ENCODE measurements around the gene CNTNAP1. TPM values are rescaled to one million over a fixed set of nuclear protein-coding genes. Genes with fewer than 3 reads are reported as not detected.

The CNTNAP1 gene
- 1 to 10 TPM; 4.4 to 4.5 TPM for total RNA-seq
- polyA plus RNA-seq (2013, experiment 1 of 2): 5.4 TPM
- 7.1 TPM for polyA plus RNA-seq (2013, experiment 2 of 2)
- 0.20 to 20.0 (median 2.2) reads per million in 172 experiments for total RNA-seq

DNA sequence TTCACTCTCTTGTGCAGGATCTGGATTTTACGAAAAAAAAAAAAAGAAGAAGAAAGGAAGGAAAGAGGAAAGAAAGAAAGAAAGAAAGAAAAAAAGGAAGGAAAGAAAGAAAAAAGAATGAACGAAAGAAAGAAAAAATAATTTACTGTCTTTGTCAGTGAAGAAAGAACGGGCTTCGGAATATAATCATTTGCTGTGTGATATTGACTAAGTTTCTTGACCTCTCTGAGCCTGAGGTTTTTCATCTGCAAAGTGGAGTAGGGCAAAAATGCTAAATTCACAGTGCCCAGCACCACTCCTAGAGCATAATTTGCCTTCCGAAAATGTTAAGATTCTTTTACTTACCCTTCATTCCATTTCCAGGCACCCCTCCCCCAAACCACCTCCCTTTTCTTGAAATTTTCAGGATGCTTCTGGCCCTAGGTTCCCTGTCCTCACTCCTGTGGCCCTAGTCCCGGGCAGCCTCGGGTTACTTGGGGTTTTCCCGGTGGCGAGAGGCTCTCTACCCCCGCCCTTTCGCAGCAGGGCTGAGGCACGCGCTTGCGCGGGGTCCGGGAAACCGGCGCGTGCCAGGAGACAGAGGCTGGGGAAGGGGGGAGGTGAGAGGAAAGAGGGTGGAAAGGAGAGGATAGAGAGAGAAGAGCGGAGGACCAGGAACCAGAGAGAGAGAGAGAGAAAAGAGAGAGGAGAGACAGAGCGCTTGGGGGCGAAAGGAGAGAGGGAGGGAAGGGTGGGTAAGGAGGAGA lies at the start of gene CNTNAP1:
CNTNAP1 (plus strand) TSS at position 556 of the 746 bp plus-strand sequence. CDS start 299 bp downstream, outside the sequence.
- Mint-ChIP-seq H3K9me3 (no peaks in the 10 kb centered on the region), H3K27me3 (peaks cover 56% of the 10 kb centered on the region), H3K36me3 (ENCODE audit: low read depth) (no peaks in the 10 kb centered on the region), H3K4me3 (peak within 1 kb of the TSS; percentile 78), H3K27ac (peak within 1 kb of the TSS; percentile 24), H3K4me1 (ENCODE audit: low read depth) (peaks cover 60% of the 10 kb centered on the region)
- CTCF ChIA-PET: interaction anchor here (1.0 to 2.0 kb wide), 2 partner anchors 8 to 104 kb away, joined by 3 to 10 read pairs; partner anchors contain the start of gene PSMC3IP
- ATAC-seq (ENCODE audit: poor library complexity): no peak
- H3K4me1 ChIP-seq (ENCODE audit: insufficient read depth, low read length): peaks cover 62% of the 10 kb centered on the region
- POLR2A ChIA-PET: interaction anchor here (0.8 to 1.3 kb wide), 2 partner anchors 26 to 73 kb away, joined by 3 to 5 read pairs; partner anchors contain the start of genes RETREG3 and TUBG1
- intact Hi-C loops (cut with DNase I, micrococcal nuclease): loop anchor here in 1 of 2 experiments (5.0 kb wide), 1 partner anchor 60 kb away; no protein-coding TSS in a partner anchor
- H3K27ac ChIP-seq (ENCODE audit: low read depth in 1 of 2, low read length in 2 of 2): no peak within 1 kb of the TSS
- peak within 1 kb of the TSS; percentile 47 for H3K4me3 ChIP-seq (ENCODE audit: low read length)
- H3K36me3 ChIP-seq (ENCODE audit: insufficient read depth, low read length): no peaks in the 10 kb centered on the region
- H3K9me3 ChIP-seq (ENCODE audit: control insufficient read depth in 1 of 2, insufficient read depth in 1 of 2, low read length in 2 of 2): peaks cover 0 to 6% of the 10 kb centered on the region in 2 experiments
- peak in 2 of 14 experiments; percentile 55 to 60 for DNase-seq
- H3K27me3 ChIP-seq (ENCODE audit: control insufficient read depth in 1 of 2, insufficient read depth in 2 of 2, low read length in 2 of 2): peaks cover 31% of the 10 kb centered on the region in 2 experiments
- no peak for TF ChIP-seq CTCF (IDR thresholded peaks at IDR 0.05)

GRCh38 chr17:42632949-42633444 lies 49.3 kb upstream of the CNTNAP1 start:
- Mint-ChIP-seq H3K27me3 (no peaks in the 10 kb centered on the region), H3K4me1 (ENCODE audit: low read depth) (no peaks in the 10 kb centered on the region), H3K4me3 (no peak overlapping the region), H3K9me3 (no peaks in the 10 kb centered on the region), H3K27ac (no peak overlapping the region), H3K36me3 (ENCODE audit: low read depth) (no peaks in the 10 kb centered on the region)
- Histone ChIP-seq H3K4me1 (ENCODE audit: insufficient read depth, low read length) (no peaks in the 10 kb centered on the region), H3K27me3 (ENCODE audit: control insufficient read depth in 1 of 2, insufficient read depth in 2 of 2, low read length in 2 of 2) (no peaks in the 10 kb centered on the region), H3K9me3 (ENCODE audit: control insufficient read depth in 1 of 2, insufficient read depth in 1 of 2, low read length in 2 of 2) (no peaks in the 10 kb centered on the region), H3K36me3 (ENCODE audit: insufficient read depth, low read length) (no peaks in the 10 kb centered on the region), H3K4me3 (ENCODE audit: low read length) (no peak overlapping the region), H3K27ac (ENCODE audit: low read depth in 1 of 2, low read length in 2 of 2) (no peak overlapping the region)
- DNase-seq: no peak
- intact Hi-C loops (cut with DNase I, micrococcal nuclease): no loop called here
- ChIA-PET CTCF (no interaction called here), POLR2A (interaction anchor here (0.6 kb wide), 1 partner anchor 145 kb away, joined by 3 read pairs; no protein-coding TSS in a partner anchor)
- TF ChIP-seq CTCF (IDR thresholded peaks at IDR 0.05): no peak
- no peak for ATAC-seq (ENCODE audit: poor library complexity)

GRCh38 chr17:42639525-42640113 lies 42.7 kb upstream of the CNTNAP1 start:
- intact Hi-C loops (cut with DNase I, micrococcal nuclease): no loop called here
- no peak for ATAC-seq (ENCODE audit: poor library complexity)
- POLR2A ChIA-PET: no interaction called here
- no peak overlapping the region for H3K27ac Mint-ChIP-seq
- no peaks in the 10 kb centered on the region for H3K4me1 Mint-ChIP-seq (ENCODE audit: low read depth)
- no peak overlapping the region for H3K4me3 Mint-ChIP-seq
- Histone ChIP-seq H3K27ac (ENCODE audit: low read depth in 1 of 2, low read length in 2 of 2) (no peak overlapping the region), H3K4me3 (ENCODE audit: low read length) (no peak overlapping the region), H3K27me3 (ENCODE audit: control insufficient read depth in 1 of 2, insufficient read depth in 2 of 2, low read length in 2 of 2) (no peaks in the 10 kb centered on the region), H3K36me3 (ENCODE audit: insufficient read depth, low read length) (no peaks in the 10 kb centered on the region), H3K4me1 (ENCODE audit: insufficient read depth, low read length) (no peaks in the 10 kb centered on the region), H3K9me3 (ENCODE audit: control insufficient read depth in 1 of 2, insufficient read depth in 1 of 2, low read length in 2 of 2) (no peaks in the 10 kb centered on the region)
- TF ChIP-seq CTCF (IDR thresholded peaks at IDR 0.05): no peak
- peaks cover 14% of the 10 kb centered on the region for H3K27me3 Mint-ChIP-seq
- no peaks in the 10 kb centered on the region for H3K9me3 Mint-ChIP-seq
- no peaks in the 10 kb centered on the region for H3K36me3 Mint-ChIP-seq (ENCODE audit: low read depth)
- no peak for DNase-seq
- CTCF ChIA-PET: interaction anchor here (0.5 kb wide), 1 partner anchor 41 kb away, joined by 3 read pairs; no protein-coding TSS in a partner anchor
